ENCODE results near the gene RUNDC3A.
A peak's percentile ranks its signal among the peaks of the same experiment; 100 is the strongest.
"Not testable (repeated sequence)": the region's sequence is repeated elsewhere in the genome, so short reads cannot be mapped to it uniquely, and the experiment has no call there.

Gene RUNDC3A

GRCh38 chr17:44320066-44320465 lies 11.7 kb downstream of the RUNDC3A start:
- DNase-seq: no peak

DNA sequence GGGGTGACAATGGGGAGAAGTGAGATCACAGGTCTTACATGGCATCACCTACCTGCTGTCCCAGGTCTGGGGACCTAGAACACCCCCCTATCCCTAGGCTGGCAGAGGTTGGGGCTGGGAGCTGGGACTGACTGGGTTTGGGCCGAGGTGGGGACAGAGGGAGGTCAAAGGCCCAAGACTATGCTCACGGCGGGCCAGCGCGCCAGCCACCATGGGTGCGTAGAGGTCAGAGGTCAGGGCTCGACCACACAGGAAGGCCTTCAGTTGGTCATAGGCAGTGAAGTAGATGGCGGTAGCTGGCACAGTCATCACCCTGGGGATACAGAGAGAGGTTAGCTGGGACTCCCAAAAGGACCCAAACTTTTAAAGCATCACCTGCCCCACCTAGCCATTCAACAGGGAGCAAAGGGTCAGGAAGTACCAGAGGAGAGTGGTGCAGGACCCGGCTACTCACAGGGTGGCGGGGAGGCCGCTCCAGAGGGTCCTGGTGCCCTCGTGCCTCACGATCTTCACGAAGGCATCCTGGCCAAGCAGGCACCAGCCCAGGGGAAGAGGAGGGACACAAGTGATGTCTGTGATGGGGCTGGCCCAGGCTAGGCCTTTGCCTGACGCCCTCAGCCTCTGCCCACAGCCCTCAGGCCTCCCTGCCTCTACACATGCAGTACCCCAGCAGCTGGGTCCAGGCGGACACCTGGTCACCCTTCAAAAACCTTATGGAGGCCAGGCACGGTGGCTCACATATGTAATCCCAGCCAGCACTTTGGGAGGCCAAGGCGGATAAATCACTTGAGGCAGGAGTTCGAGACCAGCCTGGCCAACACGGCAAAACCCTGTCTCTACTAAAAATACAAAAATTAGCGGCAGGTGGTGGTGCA lies 13.1 kb downstream of the RUNDC3A start:
- DNase-seq: no peak

GRCh38 chr17:44322236-44322895 lies 14.0 kb downstream of the RUNDC3A start:
- DNase-seq: no peak

- no peak for DNase-seq
These were observed 15.1 kb downstream of the RUNDC3A start for GRCh38 chr17:44323359-44324091.

DNA sequence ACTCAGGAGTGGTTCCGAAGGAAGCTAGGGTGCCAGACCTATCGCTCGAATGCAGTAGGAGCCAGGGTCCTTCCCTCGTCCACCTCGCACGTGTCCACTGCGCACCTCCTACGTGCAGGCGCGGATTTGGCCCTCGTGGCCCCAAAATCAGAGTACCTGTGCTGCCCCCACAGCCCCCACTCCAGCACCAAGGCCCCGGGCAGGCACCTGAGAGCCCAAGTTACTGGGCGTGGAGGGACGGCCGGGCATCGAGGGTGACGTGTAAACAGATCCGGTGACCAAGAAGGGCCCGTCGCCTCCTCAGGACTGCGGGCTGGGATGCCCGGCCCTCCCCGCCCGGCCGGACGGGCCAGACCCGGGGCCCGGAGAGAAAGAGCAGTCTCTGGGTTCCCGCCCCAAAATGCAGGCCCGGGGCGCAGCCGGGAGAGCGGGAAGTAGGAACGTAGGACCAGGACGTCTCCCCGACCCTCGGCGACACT lies 15.7 kb downstream of the RUNDC3A start:
- DNase-seq: no peak

- peak; percentile 92 for DNase-seq
These were observed 16.3 kb downstream of the RUNDC3A start, which contains the start of gene SLC25A39 for GRCh38 chr17:44324571-44325275. Gene SLC25A39, minus strand, starts transcription at chr17:44324823. Its CDS starts 1,261 bp downstream, at chr17:44323562.

- DNase-seq: peak; percentile 98
These were observed 18.6 kb downstream of the RUNDC3A start for GRCh38 chr17:44326861-44327444.

DNA sequence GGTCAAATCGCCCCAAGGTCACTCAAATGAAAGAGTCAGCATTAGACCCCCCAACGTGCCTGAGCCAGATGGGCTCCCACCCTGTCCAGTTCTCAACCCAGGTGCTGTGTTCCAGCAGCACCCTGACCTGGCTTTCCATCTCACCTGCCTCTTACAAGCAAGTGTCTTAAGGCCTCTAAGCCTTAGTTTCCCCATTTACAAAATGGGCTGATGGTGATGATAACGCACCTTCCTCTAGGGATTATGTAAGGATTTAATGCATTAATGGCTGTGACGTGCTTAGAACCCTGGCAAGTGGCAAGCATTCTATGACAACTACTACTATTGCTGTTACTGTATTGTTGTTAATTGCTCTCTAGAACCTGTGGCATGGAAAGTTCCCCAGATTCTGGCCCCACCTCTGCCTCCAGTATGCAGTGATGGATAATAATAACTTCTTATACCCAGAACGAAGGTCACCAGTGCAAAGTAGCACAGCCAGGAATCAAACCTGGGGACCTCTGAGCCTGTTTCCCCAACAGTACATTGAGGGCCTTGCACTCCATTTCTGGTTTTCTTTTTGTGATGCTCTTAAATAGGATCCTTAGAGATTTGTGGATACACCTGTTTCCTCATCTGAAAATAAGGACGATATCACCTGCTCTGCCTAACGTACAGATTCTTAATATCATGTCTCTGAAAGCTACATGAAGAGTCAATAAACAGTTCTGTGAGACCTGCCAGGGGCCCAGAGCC lies 19.5 kb downstream of the RUNDC3A start:
- no peak for DNase-seq

DNA sequence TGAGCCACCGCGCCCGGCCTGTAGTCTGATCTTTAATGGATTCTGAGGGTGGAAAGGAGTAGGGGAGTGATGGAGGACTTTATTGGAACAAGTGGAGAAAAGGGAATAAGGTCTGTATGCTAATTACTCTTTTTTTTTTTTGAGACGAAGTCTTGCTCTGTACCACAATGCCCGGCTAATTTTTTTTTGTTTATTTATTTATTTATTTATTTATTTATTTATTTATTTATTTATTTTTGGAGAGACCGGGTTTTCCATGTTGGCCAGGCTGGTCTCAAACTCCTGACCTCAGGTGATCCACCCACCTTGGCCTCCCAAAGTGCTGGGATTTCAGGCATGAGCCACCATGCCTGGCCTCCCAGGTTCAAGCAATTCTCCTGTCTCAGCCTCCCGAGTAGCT lies 21.1 kb downstream of the RUNDC3A start:
- not testable (repeated sequence) for DNase-seq

DNA sequence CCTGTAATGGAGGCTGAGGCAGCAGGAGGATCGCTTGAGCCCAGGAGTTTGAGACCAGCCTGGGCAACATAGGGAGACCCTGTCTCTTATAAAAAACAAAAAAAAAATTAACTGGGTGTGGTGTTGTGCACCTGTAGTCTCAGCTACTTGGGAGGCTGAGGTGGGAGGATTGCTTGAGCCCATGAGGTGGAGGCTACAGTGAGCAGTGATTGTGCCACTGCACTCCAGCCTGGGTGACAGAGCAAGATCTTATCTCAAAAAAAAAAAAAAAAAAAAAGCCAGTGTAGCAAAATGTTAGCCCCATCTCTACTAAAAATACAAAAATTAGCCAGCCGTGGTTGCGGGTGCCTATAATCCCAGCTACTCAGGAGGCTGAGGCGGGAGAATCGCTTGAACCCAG lies 21.9 kb downstream of the RUNDC3A start:
- not testable (repeated sequence) for DNase-seq

DNA sequence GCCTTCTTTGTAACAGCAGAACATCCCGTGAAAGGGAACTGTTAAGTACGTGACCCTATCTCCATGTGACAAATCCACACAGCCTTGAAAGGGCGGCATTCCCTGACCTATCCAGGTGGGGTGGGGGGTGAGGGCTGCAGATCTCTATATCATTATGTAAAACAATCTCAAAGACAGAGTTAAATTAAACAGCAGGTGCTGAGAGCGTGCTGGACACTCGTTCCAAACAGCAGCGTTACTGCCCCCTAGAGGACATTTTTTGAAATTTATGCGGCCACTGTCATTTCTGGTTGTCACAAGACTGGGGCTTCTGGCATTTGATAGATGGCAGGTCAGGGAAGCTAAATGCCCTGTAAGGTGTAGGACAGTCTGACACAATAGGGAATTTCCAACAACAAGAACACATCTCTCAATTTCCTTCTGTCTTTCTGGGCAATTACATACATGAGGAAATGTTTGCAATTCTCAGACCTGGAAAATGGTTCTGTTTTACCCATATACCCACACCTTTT lies 22.9 kb downstream of the RUNDC3A start:
- peak; percentile 50 for DNase-seq

GRCh38 chr17:44333371-44333770 lies 25.0 kb downstream of the RUNDC3A start:
- no peak for DNase-seq

DNA sequence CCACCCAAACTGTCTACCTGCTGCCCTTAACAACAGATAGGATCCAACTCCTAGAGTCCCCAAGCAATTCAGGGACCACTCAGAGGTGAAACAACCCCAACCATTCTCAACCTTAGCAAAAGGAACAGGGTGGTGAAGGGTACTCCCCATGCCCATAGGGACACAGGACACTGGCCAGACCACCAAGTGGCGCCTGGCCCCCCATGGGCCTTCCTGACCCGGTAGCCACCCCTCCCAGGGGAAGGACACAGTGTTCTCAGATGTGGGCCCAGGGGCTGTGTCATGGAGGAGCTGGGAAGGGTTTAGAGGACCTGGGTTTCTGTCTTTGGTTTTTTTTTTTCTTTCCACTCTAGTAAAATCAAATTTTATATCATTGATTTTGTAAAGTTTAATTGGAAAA lies 25.9 kb downstream of the RUNDC3A start:
- DNase-seq: no peak

DNA sequence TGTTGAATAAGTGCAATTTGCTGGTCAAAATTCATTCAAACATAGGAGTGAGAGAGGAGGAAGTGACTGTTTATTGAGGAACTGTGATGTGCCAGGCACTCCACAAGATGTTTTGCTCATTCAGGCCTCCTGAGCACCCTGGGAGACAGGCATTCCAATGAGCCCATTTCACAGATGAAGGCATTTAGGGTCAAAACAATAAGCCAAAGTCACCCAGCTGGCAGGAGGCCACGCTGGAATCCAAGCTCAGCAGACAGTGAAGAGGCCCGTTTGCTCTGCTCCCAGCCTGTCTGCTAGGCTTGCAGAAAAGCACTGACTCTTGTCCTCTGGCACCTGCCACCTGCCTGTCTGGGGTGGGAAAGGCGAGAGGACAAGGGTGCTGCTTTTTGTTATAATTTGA lies 26.3 kb downstream of the RUNDC3A start:
- DNase-seq: no peak

DNA sequence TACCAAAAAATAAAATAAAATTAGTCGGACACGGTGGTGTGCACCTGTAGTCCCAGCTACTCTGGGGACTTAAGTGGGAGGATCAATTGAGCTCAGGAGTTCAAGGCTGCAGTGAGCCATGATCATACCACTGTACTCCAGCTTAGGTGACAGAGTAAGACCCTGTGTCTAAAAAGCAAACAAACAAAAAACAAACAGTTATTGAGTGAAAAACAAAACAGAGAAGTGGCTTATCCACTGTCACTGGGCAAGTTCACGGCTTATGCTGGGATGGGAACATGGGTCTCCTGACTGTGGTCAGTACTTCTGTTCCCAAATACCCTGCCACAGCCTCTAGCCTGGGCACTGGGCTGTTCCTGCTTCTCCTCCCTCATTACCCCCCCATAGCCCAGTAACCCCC lies 27.2 kb downstream of the RUNDC3A start:
- no peak for DNase-seq

- no peak for DNase-seq
These were observed 27.6 kb downstream of the RUNDC3A start for GRCh38 chr17:44335968-44336367.

GRCh38 chr17:44338702-44339101 lies 30.3 kb downstream of the RUNDC3A start:
- no peak for DNase-seq

GRCh38 chr17:44340553-44340952 lies 32.2 kb downstream of the RUNDC3A start:
- not testable (repeated sequence) for DNase-seq

DNA sequence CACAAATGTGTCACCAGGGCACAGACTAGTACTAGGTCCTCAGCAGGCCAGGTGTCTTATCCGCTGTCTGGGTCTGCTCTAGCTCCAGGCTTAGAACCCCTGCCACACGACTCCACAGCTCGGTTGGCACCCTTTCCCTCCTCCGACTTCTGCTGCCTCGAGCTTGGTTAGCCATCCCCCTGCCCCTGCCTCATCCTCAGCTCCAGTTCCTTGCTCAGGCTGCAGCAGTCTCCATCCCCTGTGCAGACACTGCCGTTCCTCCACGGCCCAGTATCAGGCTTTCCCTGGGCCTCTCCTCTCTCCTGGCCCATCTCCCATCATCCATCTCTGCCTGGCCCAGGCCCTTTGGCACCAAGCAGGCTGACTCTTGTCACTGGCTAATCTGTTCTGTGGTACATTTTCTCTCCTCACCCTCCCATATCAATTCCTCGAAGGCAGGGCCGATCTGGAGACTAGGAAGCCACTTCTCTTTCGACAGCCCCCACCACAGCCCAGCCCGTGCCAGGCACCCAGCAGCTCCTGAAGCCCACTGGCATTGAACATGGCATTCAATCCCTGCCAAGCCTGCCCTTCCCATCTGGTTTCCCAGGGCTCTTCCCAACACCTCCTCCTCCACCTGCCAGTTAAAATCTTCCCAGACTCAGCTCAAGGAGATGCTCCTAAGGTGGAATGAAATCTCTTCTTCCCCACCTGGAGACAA lies 35.3 kb downstream of the RUNDC3A start:
- no peak for DNase-seq

GRCh38 chr17:44344939-44345453 lies 36.6 kb downstream of the RUNDC3A start, which contains the start of gene GRN:
Gene GRN, plus strand, starts transcription at chr17:44345302. Its CDS starts 3,863 bp downstream, at chr17:44349165.
- peak; percentile 99 for DNase-seq
